Midbrain (tissue), 1 donor: Measurements from ENCODE around the gene GUCD1.

Source experiments
- DNase-seq: peaks from one replicate; lab custom pipeline; 2025; lab: John Stamatoyannopoulos, UW

The GUCD1 gene

GRCh38 chr22:24526191-24526590, 28.7 kb downstream of the GUCD1 start:
- no peak for DNase-seq

- peak; percentile 68 for DNase-seq
Measured at GRCh38 chr22:24525416-24526037, 29.4 kb downstream of the GUCD1 start.

- no peak for DNase-seq
Measured at GRCh38 chr22:24523873-24524272, 31.1 kb downstream of the GUCD1 start.

- DNase-seq, result no peak
Measured at GRCh38 chr22:24521791-24522245, 33.1 kb downstream of the GUCD1 start.

- no peak for DNase-seq
Measured at GRCh38 chr22:24519496-24519895, 35.4 kb downstream of the GUCD1 start.

GRCh38 chr22:24518771-24519485, 36.0 kb downstream of the GUCD1 start:
- DNase-seq, result no peak

GRCh38 chr22:24518228-24518627, 36.7 kb downstream of the GUCD1 start:
- no peak for DNase-seq

GRCh38 chr22:24517446-24517845, 37.5 kb downstream of the GUCD1 start:
- no peak for DNase-seq

GRCh38 chr22:24516301-24516737, 38.6 kb downstream of the GUCD1 start:
- no peak for DNase-seq

GRCh38 chr22:24515027-24515338, 40.0 kb downstream of the GUCD1 start:
- DNase-seq, result no peak

- DNase-seq, result no peak
Measured at GRCh38 chr22:24514241-24515026, 40.5 kb downstream of the GUCD1 start.

- DNase-seq, result no peak
Measured at GRCh38 chr22:24513378-24514240, 41.3 kb downstream of the GUCD1 start.

GRCh38 chr22:24512043-24512442, 42.9 kb downstream of the GUCD1 start:
- DNase-seq, result no peak

- no peak for DNase-seq
Measured at GRCh38 chr22:24510637-24511625, 44.0 kb downstream of the GUCD1 start.

- DNase-seq, result no peak
Measured at GRCh38 chr22:24507716-24508115, 47.2 kb downstream of the GUCD1 start.

GRCh38 chr22:24506802-24507438, 48.0 kb downstream of the GUCD1 start:
- DNase-seq, result no peak

GRCh38 chr22:24504956-24505736, 49.8 kb downstream of the GUCD1 start:
- no peak for DNase-seq

GRCh38 chr22:24504540-24504939, 50.4 kb downstream of the GUCD1 start:
- no peak for DNase-seq

- no peak for DNase-seq
Measured at GRCh38 chr22:24503843-24504338, 51.0 kb downstream of the GUCD1 start.
